ENCODE data around the gene ZNF107.

ZNF107 gene

DNA sequence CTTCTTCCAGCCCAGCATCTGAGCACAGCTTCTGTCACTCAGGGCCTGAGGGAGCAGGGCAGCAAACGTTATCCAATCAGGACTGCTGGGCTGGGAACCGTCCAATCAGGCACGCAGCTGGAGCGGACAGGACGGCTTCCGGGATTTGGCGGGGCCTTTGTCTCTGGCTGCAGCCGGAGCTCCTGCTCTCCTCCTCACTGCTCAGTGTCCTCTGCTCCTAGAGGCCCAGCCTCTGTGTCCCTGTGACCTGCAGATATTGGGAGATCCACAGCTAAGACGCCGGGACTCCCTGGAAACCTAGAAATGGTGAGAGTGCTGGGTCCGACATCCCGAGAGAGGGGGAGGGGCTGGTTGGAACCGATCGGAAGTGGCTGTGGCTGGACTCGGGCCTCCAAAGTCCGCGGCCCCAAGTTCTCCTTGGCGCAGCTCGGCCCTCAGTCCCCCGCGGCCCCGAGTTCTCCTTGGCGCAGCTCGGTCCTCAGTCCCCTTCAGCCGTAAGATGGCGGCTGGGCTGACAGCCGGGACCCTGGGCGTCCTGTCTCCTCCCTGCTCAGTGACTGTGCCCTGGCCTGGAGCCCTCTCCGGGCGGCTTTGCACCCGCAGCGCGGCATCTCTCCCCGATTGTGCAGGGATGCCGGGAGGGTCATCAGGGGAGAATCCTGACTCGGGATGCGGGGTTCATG lies at the start of gene ZNF107:
ZNF107 (plus strand) TSS at position 154 of the 683 bp plus-strand sequence; CDS start at position 304, 150 bp downstream.
- DNase-seq = peak; percentile 59 to 91

DNA sequence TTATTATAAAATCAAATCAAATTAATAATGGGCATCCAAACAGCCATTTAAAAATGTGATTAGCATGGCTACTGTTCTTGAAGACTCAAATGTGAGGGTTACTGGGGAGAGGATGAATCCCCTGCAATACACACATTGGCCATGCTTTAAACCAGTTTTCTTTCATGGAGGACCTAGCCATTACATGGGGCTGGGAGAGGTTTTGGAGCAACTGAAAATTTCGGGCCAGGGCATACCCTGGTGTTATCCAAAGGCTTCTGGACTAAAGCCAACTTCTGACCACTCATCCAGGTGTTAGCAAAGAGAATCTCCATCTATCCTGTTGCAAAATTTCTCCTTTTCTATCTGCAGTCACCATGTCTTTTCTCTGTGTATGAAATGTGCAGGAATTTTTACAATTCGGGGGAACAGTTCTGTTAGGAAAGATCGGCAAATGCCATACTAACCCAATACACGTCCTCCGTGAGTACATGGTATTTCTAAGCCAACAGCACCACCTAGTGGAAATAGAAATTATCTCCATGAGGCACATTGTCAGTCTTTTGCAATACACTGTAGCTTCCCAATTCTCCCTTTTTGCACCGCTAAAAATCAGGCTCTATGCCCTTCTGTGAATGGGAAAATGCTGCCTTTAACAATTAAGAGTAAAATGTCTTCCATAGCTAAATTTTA lies 47.0 kb upstream of the ZNF107 start:
- peak in 1 of 2 donors; percentile 23 for DNase-seq

DNA sequence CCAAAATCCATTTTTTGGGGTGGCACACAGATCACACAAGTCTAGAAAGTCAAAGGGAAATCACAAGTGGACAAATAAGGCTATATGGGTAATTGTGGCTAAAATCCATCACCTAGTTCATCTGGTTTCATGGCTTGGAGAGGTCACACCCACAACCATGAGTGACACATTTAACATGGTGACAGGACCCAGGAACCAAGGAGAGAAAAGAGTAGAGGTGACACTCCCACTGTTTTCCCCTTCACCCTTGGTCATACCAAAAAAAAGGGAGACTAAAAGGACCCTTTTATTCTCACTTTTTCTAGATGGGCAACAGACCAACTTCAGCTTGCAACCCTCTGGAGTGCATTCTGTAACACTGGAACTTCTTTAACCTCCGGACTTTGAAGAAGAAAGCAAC lies 46.2 kb upstream of the ZNF107 start:
- DNase-seq = no peak

DNA sequence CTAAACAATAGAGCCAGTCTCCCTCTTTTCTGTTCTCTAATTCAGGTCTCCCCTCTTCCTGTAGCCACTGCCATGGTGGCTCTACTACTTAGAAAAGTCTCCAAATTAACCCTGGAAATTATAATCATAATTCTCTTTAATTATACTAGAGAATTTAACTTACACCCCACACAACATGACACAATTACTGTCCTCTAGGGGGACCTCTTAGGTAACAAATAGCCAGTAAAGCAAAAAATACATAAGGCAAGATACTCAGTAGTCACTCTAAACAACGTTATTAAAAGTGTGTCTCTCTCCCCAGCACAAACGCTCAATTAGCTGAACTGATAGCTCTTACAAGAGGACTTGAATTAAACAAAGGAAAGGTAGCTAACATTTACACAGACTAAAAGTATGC lies 44.3 kb upstream of the ZNF107 start:
- DNase-seq = no peak

DNA sequence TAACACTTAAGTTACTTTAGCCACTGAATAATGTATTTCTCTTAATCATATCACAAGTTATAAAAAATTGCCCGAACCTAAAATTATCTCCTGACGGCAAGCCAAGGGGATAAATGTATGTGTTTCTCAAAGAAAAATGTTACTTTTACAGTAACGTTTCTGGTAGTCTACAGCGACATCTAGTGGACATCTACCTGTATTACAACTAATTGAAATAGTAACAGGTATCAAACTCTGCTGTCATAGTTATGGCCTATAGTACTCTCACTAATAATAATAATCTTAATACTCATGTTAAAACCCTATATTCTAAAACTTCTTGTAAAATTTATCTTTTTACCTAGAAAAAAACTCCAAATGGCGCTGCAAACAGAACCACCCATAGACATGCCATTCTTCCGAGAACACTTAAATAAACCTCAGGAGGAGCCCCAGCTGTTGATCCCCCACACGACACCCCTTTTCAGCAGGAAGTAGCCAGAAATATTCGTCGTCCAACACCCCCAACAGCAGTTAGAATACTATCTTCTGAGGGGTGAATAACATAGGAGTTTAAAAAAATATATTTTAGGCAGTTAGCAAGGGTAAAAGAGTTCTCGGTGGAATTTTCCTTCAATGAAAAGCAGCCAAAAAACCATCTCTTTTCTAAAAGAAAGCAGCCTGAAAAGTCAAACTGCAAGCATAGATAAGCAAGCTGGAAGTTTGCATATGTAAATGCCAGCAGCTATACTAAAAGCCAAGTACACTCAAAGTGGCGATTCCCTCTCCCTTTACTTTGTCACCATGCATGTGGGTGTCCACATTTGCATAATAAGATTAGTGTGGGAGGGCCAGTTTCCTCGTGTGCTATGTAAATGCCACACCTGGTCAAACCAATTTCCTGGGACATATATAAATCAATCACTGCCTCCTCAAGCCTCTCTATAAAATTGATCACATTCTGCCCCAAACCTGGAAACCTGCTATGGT lies 40.5 kb upstream of the ZNF107 start:
- no peak for DNase-seq

DNA sequence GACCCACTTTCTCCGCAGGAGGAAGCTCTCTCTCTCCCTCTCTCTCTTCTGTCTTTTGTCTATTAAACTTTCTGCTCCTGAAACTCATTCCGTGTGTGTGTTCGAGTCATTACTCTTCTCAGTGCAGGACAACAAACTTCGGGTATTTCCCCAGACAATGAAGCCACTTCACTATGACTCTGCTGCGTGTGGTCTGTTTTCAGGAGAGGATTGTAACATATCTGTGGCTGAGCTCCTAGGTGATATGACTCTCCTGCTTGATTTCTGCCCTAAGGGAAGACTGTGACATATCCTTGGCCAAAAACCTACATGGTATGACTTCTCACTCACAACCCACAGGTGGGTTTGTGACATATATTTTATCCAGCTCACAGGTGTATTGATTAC lies 39.9 kb upstream of the ZNF107 start:
- no peak for DNase-seq

DNA sequence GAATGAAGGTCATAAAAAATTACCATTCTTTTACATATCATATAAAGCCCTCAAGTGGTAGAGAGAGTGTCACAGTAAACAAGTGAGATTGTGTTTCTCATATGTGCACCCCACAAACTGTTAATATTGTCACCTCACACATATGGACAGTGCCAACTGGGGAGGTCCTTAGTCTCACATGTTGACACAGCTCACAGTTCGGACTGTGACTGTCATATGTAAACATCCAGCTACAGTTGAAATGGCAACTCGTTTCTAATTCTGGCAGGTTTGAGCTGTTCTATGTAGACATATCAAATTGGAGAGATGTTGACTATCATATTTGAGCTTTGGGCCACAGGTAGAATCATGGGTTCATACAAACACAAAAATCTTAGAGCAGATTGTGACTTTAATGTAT lies 39.4 kb upstream of the ZNF107 start:
- DNase-seq = no peak

DNA sequence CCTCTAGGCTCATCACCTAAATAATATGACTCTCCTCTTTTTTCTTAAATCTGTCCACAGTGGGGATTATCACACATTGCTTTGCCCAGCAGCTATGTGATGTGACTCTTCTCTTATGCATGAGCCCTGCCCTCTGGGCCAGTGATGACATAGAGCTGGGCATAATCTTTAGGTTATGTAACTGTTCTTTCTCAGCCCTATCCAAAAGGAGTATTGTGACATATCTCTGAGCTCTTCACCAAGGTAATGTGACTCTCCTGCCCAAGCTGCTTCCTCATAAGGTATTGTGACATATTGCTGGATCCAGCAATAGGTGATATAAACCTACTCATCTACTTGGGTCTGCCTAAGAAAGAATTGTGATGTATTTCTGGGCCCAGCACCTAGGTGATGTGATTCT lies 37.7 kb upstream of the ZNF107 start:
- no peak for DNase-seq

DNA sequence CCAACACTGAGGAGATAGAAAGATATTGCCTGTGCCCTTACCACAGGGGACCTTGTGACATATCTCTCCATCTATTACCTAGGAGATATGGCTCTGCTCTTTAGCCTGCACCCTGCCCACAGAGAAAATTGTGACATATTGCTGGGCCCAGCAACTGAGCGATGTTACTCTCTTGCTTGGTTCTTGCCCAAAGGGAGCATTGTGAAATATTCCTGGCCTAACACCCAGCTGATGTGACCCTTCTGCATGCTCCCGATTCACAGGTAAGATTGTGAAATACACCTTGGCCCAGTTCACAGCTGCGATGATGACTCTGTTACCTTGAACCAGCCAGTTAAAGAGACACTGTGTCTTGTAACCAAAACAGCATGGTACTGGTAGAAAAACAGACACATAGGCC lies 37.2 kb upstream of the ZNF107 start:
- no peak for DNase-seq

DNA sequence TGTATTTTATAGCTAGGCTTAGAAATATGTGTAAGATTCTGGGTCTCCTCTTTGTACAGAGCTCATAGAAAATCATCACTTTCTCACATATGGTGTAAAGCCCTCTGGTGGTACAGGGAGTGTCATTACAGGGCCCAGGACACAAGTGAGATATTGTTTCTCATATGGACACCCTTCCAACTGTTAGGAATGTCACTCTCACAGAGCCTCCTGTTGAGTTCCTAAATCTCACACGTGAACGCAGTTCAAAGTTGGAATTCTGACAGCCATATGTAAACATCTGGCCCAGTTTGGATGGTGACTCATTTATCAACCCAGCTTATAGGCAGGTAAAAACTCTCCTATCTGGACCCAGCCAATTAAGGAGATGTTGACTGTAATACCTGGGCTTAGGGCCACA lies 35.4 kb upstream of the ZNF107 start:
- no peak for DNase-seq

DNA sequence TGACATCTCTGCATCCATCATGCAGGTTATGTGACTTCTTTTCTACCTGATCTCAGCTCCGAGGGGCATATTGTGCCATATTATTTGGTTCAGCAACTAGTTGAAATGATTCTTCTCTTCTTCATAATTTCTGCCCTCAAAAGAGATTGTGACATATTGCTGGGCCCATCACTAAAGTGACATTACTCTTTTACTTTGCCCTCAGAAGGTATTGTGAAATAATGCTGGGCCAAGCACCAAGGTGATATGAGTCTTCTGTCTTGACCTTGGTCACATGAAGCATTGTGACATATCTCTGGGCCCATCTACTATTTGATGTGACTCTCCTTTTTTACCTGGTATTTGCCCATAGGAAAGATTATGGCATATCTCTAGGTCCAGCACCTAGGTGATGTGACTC lies 33.9 kb upstream of the ZNF107 start:
- DNase-seq = no peak

DNA sequence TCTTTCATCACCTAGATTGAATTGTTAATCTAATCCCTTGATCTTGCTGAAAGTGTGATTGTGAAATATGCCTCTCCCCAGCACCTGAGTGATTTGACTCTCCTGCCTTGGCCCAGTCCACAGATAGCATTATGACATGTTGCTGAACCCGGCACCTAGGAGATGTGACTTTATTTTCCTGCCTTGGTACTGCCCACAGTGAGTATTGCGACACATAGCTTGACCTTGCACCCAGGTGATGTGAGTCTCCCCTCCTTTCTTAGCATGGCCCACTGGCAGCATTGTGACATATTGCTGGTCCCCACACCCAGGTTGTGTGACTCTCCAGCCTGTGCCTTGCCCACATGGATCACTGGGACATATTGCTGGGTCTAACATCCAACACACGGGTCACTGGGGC lies 32.5 kb upstream of the ZNF107 start:
- DNase-seq = no peak

DNA sequence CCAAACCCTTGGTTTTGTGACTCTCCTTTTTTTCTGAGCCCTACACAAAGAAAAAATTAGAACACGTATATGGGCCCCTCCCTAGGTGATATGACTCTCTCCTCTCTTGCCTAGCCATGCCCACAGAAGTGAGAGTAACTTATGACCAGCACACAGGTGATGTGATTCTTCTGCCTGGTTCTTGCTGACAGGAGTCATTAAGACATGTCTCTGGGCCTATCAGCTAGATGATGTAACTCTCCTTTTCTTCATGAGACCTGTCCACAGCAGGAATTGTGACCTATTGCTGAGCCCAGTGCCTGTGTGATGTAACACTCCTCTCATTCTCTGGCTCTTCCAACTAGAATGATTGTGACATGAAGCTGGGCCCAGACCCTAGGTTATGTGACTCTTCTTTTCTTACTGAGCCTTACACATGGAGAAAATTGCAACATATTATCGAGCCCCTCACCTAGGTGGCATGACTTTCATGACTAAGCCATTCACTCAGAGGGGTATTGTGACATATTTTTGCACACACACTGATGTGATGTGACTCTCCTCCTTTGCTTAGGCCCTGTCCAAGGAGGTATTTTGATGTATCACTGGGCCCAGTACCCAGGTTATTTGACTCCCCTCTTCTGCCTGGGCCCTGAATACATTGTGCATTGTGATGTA lies 31.4 kb upstream of the ZNF107 start:
- DNase-seq = no peak

DNA sequence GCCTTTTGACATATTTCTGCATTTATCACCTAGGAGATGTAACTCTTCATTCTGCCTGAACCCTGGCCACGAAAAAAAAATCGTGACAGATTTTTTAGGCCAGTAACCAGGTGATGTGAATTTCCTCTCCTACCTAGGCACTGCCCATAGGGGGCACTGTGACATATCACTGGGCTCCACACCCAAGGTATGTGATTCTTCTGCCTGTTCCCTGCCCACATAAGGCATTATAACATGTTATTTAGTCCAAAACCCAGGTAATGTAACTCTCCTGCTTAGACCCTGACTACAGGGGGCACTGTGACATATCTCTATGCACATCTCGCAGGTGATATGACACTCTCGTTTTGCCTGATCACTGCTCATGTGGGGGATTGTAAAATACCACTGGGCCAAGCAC lies 29.5 kb upstream of the ZNF107 start:
- no peak for DNase-seq

DNA sequence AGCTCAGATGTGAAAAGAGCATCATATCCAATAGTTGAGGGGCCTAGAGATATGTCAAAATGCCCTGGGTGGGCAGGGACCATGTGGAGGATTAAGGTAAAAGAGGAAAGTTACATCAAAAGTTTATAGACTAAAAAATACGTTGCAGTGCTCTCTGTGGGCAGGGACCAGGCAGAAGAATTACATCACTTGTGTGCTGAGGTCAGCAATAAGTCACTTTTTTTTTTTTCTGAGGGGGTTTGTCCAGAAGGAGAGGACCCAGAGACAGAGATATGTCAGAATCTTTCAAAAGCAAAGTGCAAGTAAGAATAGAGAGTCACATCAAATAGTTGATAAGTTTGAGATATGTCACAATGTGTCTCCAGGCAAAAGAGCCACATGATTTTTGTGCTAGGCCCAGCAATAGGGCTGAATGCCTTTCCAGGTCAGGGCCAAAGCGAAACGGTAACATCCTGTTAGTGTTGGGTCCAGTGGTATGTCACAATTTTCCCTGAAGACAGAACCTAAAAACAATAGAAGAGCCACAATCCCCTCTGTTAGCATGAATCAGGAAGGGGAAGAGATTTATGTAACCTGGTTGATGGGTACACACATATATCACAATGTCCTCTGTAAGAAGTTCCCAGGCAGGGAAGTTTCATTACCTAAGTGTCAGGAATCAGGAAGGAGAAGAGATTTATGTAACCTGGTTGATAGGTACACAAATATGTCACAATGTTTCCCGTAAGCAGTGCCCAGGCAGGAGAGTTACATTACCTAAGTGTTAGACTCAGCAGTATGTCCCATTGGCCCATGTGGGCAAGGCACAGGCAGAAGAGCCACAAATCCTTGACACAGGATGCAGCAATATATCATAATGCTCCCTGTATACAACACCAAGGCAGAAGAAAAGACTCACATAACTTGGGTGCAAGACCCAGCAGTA lies 28.1 kb upstream of the ZNF107 start:
- DNase-seq = no peak

DNA sequence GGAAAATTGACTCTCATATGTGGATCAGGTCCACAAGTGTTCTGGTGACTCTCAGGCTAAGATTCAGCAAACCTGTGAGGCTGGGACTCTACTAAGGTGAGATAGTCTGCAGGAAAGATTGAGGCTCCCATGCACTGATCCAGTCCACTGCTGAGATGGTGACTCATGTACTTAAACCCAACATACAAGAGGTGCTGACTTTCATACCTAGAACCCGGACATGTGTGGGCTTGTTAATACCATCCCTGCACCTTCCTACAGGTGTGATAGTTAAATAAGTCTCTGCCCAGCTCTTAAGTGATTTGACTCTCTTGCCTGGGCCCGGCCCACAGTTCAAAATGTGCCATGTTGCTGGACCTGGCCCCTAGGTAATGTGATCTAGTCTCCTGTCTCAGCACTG lies 27.1 kb upstream of the ZNF107 start:
- DNase-seq = no peak

DNA sequence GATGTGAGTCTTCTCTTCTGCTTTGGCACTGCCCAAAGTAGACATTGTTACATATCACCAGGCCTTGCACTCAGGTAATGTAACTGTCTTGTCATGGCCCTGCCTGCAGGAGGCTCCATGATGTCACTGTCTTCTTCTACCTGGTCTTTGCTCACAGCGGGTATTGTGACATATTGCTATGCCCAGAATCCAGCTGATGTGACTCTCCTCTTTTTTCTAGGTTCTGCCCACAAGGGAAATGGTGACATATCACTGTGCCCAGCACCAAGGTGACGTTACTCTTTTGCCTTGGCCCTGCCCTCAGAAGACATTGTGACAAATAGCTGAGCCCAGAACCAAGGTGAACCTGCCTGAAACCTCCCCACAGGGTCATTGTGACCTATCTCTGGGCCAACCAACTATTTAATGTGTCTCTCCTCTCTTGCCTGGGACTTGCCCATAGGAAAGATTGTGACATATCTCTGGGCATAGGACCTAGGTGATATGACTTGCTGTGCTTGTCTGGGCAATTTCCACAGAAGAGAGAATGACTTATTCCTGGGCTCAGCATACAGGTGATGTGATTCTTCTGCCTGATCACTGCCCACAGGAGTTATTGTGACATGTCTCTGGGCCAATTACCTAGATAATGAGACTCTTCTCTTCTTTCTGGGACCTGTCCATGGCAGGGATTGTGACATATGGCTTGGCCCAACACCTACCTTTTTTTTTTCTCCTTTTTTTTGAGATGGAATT lies 26.5 kb upstream of the ZNF107 start:
- DNase-seq = no peak

DNA sequence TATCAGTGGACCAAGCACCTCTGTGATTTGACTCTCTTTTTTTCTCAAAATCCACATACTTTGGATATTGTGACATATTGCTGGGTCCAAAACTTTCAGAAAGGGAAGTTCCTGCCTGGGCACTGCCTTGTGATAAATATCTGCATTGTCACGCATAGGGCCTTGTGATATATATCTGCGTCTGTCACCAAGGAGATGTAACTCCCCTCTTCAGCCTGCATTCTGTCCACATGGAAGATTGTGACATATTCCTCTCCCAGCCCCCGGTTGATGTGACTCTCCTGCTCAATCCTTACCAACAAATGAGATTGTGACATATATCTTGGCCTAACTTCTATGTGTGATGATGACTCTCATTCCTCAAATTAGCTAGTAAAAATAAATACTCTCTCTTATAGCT lies 25.4 kb upstream of the ZNF107 start:
- no peak for DNase-seq

DNA sequence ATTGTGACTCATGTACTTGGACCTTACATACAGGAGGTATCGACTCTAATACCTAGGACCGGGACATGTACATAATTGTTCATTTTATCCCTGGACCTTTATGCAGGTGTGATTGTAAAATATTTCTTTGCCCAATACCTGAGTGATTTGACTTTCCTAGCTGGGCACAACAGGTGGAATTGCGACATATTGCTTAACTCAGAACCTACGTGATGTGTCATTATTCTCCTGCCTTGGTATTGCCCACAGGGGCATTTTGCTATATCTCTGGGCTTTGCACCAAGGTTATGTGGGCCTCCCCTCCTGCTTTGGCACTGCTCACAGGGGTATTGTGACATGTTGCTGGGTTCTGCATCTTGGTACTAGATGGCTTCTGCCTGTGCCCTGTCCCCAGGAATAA lies 23.9 kb upstream of the ZNF107 start:
- DNase-seq = no peak

DNA sequence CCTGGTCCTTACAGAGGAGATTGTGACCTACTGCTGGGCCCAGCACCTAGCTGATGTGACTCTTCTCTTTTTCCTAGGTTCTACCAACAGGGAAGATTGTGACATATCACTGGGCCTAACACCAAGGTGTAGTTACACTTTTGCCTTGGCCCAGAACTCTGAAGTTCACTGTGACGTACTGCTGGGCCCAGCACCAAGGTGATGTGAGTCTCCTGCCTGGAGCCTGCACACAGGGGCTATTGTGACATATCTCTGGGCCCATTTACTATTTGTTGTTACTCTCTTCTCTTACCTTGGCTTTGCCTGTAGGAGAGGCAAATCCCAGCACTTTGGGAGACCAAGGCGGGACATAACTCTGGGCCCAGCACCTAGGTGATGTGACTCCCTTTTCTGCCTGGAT lies 23.1 kb upstream of the ZNF107 start:
- no peak for DNase-seq

DNA sequence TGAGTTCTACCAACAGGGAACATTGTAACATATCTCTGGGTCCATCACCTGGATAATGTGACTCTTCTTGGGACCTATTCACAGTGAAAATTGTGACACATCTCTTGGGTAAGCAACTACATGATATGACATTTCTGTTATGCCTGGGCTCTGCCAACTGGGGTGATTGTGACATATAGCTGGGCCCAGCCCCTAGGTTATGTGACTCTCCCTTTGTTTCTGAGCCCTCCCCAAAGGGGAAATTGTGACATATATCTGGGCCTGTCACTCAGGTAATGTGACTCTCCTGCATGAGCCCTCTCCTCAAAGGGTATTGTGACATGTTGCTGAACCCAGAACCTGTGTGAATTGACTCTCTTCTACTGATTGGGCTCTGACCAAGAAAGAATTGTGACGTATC lies 22.4 kb upstream of the ZNF107 start:
- no peak for DNase-seq
